ENCODE data around the gene ASCC2.

- TF ChIP-seq CTCF (conservative IDR thresholded peaks at IDR 0.05), result no peak
- no peak for TF ChIP-seq EZH2 (IDR thresholded peaks at IDR 0.05; ENCODE audit: low read depth)
These were observed 7.5 kb downstream of the ASCC2 start for GRCh38 chr22:29830585-29830984.

Data from PC-9 (cell line).